Measurements from ENCODE around the gene ABCF1. TPM values are rescaled to one million over a fixed set of nuclear protein-coding genes. Genes with fewer than 3 reads are reported as not detected.
A peak's percentile ranks its signal among the peaks of the same experiment; 100 is the strongest.

The ABCF1 gene
- total RNA-seq, 1 experiment from 2014 or later = 69.5 TPM

- peak; percentile 86 for DNase-seq (ENCODE audit: low read depth)
Measured at GRCh38 chr6:30626484-30627366, 55.5 kb downstream of the ABCF1 start, which contains the start of gene ATAT1. Gene ATAT1 (plus strand): TSS chr6:30626874.

- no peak for DNase-seq (ENCODE audit: low read depth)
Measured at GRCh38 chr6:30635834-30636233, 64.6 kb downstream of the ABCF1 start.

GRCh38 chr6:30640481-30640880, 69.2 kb downstream of the ABCF1 start:
- DNase-seq (ENCODE audit: low read depth) = no peak

GRCh38 chr6:30641048-30641447, 69.8 kb downstream of the ABCF1 start:
- DNase-seq (ENCODE audit: low read depth) = no peak

Other genes with a start within 250 kb of the ABCF1 start
- gene TRIM39, start 244.5 kb upstream of the ABCF1 start, total RNA-seq (2014; rRNA removed) = 10.8 and 13.1 TPM in 2 replicates
- 45.2 and 53.9 TPM in 2 replicates for gene RPP21, start 226.3 kb upstream of the ABCF1 start, total RNA-seq (2014; rRNA removed)
- gene HLA-E, start 81.9 kb upstream of the ABCF1 start, total RNA-seq (2014; rRNA removed) = 133 and 149 TPM in 2 replicates
- 51.1 TPM in 2 replicates for gene GNL1, start 15.0 kb upstream of the ABCF1 start, total RNA-seq (2014; rRNA removed)
- 9.6 and 13.7 TPM in 2 replicates for gene PRR3, start 14.1 kb upstream of the ABCF1 start, total RNA-seq (2014; rRNA removed)
- gene PPP1R10, start 45.8 kb downstream of the ABCF1 start, total RNA-seq (2014; rRNA removed) = 37.9 and 43.9 TPM in 2 replicates
- gene MRPS18B, start 46.4 kb downstream of the ABCF1 start, total RNA-seq (2014; rRNA removed) = 56.5 and 67.9 TPM in 2 replicates
- 6.0 and 6.5 TPM in 2 replicates for gene ATAT1, start 55.4 kb downstream of the ABCF1 start, total RNA-seq (2014; rRNA removed)
- gene C6orf136, start 75.7 kb downstream of the ABCF1 start, total RNA-seq (2014; rRNA removed) = 3.2 and 7.2 TPM in 2 replicates
- 36.1 and 40.0 TPM in 2 replicates for gene DHX16, start 101.6 kb downstream of the ABCF1 start, total RNA-seq (2014; rRNA removed)
- 94.5 and 105 TPM in 2 replicates for gene PPP1R18, start 115.2 kb downstream of the ABCF1 start, total RNA-seq (2014; rRNA removed)
- 19.9 and 27.6 TPM in 2 replicates for gene NRM, start 119.5 kb downstream of the ABCF1 start, total RNA-seq (2014; rRNA removed)
- 12.4 and 16.3 TPM in 2 replicates for gene MDC1, start 145.8 kb downstream of the ABCF1 start, total RNA-seq (2014; rRNA removed)
- gene TUBB, start 148.9 kb downstream of the ABCF1 start, total RNA-seq (2014; rRNA removed) = 1,379 and 1,474 TPM in 2 replicates
- gene FLOT1, start 171.2 kb downstream of the ABCF1 start, total RNA-seq (2014; rRNA removed) = 207 and 208 TPM in 2 replicates
- 51.0 and 65.9 TPM in 2 replicates for gene IER3, start 173.1 kb downstream of the ABCF1 start, total RNA-seq (2014; rRNA removed)

Data from LHCN-M2 (cell line).